ENCODE measurements around the gene PTGIR.

Gene PTGIR, protein sequence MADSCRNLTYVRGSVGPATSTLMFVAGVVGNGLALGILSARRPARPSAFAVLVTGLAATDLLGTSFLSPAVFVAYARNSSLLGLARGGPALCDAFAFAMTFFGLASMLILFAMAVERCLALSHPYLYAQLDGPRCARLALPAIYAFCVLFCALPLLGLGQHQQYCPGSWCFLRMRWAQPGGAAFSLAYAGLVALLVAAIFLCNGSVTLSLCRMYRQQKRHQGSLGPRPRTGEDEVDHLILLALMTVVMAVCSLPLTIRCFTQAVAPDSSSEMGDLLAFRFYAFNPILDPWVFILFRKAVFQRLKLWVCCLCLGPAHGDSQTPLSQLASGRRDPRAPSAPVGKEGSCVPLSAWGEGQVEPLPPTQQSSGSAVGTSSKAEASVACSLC

DNA sequence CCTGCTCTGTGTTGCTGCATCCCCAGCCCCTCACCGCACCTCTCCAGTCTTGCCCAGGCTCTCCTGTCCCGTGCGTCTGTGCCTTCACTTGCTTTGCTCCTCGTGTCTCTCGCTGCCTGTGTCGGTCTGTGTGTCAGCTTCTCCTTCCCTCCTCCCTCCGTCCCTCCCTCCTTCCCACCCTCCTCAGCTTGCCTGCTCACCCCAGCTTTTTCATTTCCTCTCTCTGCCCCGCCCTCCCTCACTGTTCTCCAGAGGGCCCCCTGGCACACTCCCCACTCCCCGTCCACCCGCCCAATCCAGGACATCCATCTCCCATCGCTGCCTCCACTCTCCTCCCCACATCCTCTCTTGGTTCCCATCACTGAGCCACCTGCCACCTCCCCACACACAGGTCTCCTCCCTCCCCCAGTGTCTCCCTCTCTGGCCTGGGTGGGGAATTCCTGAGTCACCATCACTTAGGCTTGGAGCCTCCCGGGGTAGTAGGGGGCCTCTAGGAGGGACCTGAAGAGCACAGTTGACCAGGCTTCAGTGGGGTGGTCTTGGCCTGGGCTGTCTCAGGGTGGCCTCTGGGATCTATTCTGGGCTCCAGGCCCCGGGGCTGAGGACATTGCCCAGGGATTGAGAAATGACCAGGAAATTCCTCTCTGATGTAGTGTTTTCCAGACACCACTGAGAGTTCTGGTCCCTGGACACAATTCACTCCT is at the start of gene PTGIR:
Gene PTGIR (minus strand): TSS at position 132 of the 704 bp plus-strand sequence. CDS start 864 bp downstream, outside the sequence.
- no peak for DNase-seq (ENCODE audit: low read depth in 2 of 2, low spot score in 1 of 2)

DNA sequence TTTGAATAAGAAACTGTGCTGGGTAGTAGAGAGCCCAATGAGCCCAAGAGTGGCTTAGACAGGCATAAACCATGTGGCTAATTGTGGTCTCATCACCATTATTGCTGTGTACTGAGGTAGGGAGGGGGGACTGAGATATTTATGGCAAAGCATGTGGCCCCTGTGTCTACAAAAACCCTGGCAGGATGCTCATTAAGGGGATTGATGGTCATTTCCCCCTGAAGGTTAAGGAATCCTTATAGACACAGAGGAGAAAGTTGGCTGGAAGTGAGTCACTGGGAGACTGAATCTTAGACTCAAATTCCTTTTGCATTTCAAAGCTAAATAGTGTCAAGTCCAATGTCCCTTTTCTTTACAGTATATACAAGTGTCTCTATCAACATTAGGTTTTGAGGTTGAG is 45.9 kb upstream of the PTGIR start:
- DNase-seq (ENCODE audit: low read depth in 2 of 2, low spot score in 1 of 2), result no peak

DNA sequence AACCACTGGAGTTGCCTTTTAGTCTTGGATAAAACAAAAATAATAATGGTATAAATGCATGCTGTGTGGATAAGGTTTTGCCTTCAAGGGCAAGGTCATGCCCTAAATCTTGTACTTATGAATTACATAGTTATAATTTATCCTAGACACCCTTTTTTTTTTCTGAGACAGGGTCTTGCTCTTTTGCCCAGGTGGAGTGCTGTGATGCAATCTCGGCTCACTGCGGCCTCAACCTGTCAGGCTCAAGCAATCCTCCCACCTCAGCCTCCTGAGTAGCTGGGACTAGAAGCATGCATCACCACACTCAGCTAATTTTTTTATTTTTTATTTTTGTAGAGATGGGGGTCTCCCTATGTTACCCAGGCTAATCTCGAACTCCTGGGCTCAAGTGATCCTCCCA is 43.8 kb upstream of the PTGIR start:
- no peak for DNase-seq (ENCODE audit: low read depth in 2 of 2, low spot score in 1 of 2)

DNA sequence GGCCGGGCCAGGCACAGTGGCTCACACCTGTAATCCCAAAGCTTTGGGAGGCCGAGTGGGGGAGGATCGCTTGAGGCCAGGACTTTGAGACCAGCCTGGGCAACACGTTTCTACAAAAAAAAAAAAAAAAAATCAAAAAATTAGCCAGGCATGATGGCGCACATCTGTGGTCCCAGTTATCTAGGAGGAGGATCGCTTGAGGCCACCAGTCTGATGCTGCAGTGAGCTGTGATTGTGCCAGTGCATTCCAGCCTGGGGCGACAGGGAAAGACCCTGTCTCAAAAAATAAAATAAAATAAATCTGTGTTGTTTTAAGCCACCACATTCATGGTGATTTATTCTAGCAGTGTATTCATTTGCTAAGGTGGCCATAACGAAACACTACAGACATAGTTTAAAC is 40.2 kb upstream of the PTGIR start:
- no peak for DNase-seq (ENCODE audit: low read depth in 2 of 2, low spot score in 1 of 2)

DNA sequence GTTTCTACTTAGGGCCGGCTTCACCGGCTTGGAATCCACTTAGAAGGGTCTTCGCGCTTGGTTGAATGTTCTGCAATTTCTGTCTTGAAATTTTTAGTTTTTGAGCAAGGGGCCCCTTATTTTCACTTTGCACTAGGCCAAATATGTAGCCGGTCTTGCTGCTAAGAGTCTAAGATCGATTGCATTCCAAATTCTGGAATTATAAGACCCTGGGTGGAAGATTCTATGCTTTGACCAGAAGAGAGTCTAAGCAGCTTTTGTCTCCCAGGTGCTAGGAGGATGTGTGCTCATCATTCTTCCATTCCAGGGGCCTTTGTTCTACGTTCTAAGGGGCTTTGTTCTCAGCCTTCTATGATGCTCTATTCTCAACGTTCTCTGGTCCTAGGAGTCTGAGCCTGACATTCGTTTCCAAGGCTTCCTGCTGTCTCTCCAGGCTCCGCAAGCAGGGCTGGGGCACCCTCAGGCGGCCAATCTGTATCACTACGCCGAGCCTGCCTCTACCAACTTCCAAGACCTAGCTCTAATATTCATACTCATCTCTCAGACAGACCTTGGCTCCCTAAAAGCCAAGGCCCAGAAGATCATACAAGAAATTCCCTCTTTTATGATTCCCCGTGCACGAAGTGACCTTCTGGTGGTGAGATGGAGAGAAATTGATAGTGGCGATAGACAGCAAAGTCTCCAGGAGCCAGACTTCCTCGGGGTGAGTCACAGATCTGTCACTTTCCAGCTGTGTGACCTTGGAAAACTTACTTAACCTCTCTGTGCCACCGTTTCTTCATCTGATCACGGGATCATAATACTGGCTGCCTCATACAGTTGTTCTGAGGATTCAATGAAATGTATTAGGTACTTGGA is 37.1 kb upstream of the PTGIR start:
- DNase-seq (ENCODE audit: low read depth in 2 of 2, low spot score in 1 of 2), result peak; percentile 28 to 48

DNA sequence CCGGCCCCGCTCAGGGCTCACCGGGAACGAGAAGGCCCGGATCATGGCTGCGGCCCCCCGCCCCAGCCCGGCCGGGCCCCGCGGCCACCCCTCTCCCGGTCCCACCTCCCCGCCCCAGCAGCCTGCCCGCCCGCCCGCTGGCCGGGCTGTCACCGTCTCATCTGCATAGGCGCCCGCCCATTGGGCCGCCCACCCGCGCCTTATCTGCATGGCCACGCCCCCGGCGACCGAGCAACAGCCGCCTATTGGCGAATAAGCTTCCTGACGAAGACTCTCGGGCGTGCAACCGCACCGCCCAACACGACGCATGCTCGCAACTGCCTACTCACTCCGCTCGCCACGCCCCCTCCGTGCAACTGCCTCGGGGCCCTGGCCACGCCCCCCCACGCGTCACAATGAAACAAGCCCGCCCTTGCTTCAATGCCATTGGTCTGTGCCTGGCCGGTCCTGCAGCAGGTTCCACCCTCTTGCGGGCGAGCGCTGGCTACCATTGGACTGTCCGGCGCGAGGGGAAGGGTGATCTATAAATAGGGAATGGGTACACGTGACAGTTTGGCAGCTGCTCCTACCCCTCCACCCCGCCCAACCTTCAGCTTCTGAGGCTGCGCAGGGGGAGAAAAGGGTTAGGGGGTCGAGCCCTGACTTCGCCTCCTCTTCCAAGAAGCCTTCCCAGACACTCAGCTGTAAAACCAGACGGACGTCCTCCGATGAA is 36.3 kb upstream of the PTGIR start, which contains the start of gene DACT3:
Gene DACT3 (minus strand): TSS at position 163 of the 712 bp plus-strand sequence. CDS start 118 bp downstream, at position 45.
- peak; percentile 99 to 100 for DNase-seq (ENCODE audit: low read depth in 2 of 2, low spot score in 1 of 2)

DNA sequence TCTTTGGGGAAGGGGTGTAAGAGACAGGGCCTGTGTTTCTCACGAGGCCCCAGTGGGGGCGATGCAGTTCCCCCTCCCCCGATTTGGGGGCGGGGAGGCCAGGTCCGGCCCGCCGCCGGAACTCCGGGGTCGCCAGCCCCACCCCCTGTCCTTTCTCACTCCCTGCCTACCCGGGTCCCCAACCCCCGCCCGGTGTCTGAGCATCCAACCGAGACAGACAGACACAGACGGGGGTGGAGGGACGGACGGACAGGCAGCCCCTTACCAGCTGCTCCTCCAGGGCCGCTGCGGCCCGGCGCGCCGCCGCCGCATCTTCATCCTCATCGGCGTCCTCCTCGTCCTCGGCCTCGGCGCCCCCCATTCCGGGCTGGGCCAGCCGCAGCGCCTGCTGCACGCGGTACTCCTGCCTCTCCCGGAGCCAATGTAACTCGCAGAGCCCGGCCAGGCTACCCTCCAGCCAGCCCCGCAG is 35.7 kb upstream of the PTGIR start:
- no peak for DNase-seq (ENCODE audit: low read depth in 2 of 2, low spot score in 1 of 2)

DNA sequence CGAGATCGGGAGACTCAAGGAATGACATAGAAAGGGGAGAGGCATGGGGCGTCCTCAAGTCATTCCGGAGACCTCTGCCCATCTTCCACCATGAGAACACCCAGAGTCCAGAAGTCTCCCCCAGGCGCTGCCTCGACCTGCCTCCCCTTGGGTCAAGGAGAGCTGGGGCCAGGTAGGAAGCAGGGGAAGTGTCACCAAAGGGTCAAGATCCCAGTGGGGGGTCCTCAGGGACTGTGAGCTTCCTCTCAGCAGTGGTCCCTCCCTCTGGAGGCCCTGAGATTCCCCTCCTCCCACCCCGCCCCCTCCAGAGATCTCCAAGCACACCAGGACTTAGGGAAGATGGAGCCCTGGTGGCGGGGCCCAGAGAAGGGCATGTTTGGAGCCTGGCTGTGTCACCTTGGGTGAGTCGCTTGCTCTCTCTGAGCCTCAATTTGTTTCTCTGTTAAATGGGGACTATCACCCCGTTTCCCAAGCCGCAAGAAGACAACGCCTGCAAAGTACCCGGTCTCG is 35.2 kb upstream of the PTGIR start:
- no peak for DNase-seq (ENCODE audit: low read depth in 2 of 2, low spot score in 1 of 2)

DNA sequence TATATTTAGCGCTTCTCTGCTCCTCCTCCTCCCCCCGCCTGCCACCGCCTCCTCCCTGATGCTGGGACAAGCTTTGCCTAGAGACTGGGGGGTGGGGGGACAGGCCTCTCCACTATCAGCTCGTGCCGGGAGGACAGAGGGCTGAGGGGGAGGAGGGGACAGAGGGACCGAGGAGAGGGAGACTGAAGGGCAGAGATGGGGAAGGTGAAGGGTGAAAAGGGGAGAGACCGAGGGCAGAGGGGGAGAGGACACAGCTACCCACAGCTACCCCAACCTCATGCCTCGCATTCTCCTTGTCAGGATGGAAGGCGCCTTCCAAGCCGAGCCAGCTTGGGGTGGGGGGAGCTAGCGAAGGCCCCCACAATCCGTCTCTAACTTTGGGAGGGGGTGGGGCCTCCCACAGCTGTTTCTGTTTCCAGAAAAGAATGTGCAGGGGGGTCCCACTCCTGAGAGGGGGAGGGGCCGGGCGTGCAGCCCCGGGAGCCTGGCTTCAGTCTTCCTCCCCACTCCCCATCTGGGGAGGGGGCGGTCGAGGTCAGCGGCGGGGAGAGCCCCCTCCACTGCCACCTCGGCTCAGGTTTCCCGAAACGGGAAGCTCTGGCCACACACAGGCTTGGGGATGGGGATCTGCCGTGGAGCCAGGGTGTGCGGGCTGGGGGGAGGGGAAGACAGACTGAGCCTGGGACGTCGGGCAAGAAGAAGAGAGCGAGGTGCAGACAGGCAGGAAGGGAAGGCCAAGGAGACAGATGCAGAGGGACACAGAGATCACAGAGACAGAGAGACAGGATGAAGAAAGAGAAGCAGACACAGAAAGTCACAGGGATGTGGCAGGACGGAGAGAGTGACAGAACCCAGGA is 34.5 kb upstream of the PTGIR start:
- no peak for DNase-seq (ENCODE audit: low read depth in 2 of 2, low spot score in 1 of 2)

DNA sequence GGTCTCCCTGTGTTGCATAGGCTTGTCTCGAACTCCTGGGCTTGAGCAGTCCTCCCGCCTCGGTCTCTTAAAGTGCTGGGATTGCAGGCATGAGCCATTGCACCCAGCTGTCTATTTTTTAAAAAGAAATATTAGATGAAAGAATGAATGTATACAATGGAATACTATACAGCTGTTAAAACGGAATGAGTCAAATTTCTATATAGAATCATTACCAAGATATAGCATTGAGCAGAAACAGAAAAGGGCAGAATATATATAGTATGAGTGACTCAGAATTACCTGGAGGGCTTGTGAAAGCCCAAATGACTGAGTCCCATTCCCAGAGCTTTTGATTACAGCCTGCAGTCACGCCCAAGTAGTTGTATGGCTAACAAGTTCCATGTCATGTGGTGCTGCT is 31.7 kb upstream of the PTGIR start:
- no peak for DNase-seq (ENCODE audit: low read depth in 2 of 2, low spot score in 1 of 2)

DNA sequence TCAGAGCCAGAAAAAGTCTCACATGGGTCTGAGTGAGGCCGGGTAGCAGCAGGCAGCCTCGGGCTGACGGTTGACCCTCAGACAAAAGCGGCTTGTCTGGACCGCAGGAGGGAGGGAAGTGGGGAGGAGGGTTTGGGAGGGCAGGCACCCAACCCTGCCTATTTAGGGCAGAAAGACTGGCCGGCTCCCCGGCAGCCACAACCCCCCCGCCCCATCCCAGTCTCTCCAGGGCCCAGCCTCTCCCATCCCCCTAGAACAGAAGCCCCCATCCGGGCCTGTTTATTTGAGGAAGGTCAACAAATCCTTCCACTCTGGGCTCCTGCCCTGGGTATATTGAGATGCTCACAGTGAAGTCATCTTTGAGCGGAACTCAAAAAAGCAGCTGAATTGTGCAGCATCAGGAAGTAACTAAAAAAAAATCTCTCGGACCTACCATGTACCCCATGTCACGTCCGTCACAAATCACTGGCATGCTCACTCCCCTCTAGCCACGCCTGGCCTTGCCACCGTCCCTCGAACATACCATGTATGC is 29.8 kb upstream of the PTGIR start:
- no peak for DNase-seq (ENCODE audit: low read depth in 2 of 2, low spot score in 1 of 2)

DNA sequence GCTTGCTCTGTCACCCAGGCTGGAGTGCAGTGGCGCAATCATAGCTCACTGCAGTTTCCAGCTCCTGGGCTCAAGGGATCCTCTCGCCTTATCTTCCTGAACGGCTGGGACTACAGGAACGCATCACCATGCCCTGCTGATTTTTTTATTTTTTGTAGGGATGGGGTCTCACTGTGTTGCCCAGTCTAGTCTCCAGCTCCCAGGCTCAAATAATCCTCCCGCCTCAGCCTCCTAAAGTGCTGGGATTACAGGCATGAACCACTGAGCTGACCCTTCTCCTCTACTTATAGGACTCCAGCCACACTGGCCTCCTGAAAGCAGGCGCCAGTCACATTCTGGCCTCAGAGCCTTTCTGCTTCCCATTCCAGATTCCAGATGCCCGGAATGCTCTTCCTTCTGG is 25.6 kb upstream of the PTGIR start:
- DNase-seq (ENCODE audit: low read depth in 2 of 2, low spot score in 1 of 2), result no peak

DNA sequence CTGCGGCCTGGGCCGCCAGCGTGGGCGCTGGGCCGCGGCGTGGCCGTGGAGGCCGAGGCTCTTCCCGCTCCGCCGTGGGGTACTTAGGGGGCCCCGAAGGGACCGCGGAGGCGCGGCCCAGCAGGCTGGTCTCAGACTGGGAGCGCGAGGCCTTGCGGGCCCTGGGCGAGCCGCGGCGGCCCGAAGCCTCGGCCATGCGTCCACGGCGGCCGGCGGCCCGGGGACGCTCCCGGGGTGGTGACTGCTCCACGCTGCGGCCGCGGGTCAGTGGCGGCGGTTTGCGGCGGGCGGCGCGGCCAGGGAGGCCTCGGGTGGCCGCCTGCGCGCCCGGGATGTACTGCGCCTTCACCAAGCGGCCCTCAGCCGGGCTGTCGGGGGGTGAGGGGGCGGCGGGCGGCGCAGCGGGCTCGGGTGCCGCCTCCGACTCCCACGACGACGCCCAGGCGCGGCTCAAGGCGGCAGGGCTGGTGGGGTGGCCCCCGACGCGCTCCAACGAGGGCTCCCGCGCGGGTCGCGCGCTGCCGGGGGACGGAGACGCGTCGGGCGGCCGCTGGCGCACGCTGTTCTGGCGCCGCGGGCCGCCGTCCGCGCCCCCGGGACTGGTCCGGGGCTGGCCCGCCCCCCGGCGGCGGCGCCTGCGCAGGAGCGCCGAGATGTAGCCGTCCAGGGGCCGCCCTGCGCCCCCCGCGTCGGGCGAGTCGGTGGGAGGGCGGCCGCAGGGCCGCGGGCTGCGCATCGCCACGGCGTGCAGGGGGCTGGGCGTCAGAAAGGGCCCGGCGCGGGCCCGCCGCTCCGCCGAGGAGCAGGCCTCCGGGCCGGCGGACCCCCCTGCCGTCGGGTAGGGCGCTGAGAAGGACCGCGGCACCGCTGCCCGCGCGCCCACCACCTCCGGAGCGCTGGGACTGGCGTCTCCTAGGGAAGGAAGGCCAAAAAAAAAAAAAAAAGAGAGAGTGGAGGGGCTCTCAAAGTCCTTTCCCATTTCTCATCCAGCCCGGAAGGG is 24.4 kb upstream of the PTGIR start:
- no peak for DNase-seq (ENCODE audit: low read depth in 2 of 2, low spot score in 1 of 2)

DNA sequence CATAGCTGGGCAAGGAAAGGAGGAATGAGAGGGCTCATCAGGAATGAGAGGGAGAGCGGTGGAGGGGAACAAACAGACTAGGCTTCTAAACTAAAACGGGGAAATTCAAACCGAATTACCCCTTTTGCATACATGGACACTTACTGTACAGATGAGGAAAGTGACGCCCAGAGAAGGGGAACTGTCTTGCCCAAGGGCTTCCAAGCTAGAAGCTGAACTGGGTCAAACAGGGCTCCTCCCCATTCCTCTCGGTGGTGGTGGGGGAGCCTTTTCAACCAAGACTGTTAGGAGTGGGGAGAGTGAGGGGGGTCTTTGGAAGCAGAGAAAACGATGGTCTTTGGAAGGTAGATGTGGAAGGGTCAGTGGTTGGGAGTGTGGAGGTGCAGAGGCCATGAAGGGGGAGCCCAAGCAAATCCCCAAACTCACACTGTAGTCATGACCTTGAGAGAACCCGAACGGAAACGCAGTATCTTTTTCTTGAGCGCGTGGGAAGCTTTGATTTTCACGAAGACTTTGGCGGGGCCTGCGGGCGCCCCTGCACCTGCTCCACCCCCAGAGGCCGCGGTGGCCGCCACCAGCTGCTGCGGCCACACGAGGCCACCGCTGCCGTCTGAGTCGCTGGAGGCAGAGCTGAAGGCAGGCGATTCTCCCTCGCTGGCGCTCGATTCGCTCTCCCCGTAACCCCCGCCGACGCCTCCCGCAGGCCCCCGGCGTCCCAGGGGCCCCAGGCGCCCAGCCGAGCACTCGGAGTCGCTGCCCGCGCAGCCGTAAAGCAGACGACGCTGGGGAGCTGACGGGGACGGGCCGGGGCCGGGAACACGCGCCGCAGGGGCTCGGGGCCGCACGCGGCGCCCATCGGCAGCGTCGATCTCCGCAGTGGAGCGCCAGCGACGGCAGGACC is 23.4 kb upstream of the PTGIR start:
- DNase-seq (ENCODE audit: low read depth in 2 of 2, low spot score in 1 of 2), result no peak

DNA sequence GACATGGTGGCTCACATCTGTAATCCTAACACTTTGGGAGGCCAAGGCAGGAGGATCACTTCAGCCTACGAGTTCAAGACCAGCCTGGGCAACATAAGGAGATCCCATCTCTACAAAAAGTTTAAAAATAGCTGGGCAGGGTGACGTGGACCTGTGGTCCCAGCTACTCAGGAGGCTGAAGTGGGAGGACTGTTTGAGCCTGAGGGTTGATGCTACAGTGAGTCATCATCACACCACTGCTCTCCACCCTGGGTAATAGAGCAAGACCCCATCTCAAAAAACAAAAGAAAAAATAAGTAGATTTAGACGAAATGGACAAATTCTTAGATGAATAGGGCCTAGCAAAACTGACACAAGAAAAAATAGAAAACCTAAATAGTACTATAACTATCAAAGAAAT is 21.5 kb upstream of the PTGIR start:
- no peak for DNase-seq (ENCODE audit: low read depth in 2 of 2, low spot score in 1 of 2)

DNA sequence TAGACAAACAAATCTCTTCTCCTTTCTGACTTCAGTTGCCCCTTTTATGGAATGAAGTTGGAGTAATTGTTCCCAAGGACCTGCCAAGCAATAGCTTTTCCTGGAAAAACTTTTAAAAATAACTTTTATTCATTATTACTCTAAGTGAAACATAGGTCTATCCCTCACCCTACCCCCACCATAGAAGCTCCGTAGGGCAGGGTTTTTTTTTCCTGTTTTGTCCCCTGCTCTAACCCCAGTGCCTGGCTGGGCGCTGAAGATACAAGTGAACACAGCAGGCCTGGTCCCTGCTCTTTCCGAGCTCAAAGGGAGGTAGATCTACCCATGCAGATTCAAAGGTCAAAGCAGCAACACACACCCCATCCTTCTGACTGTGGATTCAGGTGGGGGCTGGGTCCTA is 19.8 kb upstream of the PTGIR start:
- DNase-seq (ENCODE audit: low read depth in 2 of 2, low spot score in 1 of 2), result no peak

DNA sequence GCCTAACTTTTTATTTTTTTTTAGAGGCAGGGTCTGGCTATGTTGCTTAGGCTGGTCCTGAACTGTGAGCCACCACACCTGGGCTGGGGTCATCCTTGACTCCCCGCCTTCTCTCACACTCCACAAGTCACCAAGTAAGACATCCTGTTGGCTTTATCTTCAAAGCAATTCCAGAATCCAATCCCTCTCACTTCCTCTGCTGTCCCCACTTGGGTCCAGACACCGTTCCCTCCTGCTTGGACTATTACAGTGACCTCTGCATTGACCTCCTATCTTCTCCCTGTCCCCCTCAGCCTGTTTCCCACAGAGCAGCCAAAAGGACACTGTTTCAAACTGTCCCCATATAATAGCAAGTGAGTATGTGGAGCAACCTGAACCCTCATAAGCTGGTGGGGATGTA is 15.8 kb upstream of the PTGIR start:
- no peak for DNase-seq (ENCODE audit: low read depth in 2 of 2, low spot score in 1 of 2)

All from stimulated activated CD8-positive, alpha-beta memory T cell treated with anti-CD3 and anti-CD28 coated beads, Interleukin-4, amount 100 ng/mL, for 1 hour (primary cell).